ENCODE results near the gene SELE.

SELE gene

GRCh38 chr1:169681140-169681539, 52.7 kb downstream of the SELE start:
- DNase-seq (ENCODE audit: low read depth), result no peak

DNA sequence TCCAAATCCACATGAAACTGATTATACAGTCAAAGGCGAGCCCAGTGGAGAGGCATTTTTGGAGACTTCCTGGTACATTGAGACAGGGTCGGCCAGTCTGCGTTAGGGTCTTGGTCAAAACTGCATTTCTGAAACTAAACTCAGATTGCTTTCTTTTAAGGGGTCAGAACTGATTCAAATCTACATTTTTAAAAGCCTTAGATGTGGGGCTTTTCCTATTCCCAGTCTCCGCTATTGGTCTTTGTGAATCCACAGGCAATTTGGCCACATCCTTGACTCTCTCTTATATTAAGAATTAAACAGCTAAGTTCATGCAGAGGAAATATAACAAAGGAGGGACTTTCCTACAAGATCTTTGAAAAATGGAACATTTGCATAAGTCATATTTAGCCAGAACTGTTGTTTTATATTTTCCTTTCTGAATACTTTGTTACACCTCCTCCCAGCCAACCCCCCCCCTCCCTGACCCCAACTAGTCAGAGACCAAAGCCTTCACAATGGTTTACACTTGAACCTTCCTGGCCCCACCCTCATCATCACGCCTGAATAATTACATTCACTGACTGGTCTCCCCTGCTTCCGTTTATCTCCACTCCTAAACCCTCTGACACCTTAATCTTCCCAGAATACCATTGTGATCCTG, 53.4 kb downstream of the SELE start:
- no peak for DNase-seq (ENCODE audit: low read depth)

DNA sequence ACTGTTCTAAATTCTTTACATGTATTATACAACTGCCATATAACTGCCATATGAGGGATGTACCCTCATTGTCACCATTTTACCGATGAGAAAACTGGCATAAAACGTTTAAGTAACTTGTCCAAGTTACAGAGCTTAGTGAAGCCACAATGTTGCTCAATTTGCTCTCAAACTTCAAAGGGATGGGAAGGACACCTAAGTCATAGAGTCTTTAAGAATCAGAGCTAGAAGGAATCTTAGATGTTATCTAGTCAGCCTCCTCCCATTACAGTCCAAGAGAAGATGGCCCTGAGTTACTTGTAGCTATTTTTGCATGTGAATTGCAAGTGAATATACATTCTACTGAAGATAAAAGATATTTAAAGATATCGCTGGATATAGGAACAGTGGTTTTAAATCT, 54.2 kb downstream of the SELE start:
- no peak for DNase-seq (ENCODE audit: low read depth)

DNA sequence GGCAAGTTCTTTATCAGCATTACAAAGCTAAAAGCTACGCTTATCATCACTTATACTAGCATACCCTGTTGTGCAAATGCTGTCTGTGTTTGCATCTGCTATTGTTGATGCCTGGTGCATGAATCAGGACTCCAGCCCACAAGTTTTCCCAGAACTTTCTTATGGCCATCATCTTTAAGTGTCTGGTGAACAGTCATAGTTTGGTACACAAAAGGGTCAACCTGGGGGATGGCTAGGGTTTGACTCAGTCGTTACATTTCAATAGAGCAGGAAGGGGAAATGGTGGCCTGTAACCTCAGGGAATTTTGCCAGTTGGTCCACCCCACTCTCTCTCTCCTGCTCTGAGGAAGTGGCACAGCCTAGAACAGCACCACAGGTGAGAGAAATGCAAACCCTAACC, 57.9 kb downstream of the SELE start:
- DNase-seq (ENCODE audit: low read depth), result no peak
